Stimulated activated naive CD8-positive, alpha-beta T cell treated with anti-CD3 and anti-CD28 coated beads, Interleukin-15, Interleukin-2, amounts not matched to agents 100 U/mL and 50 U/mL, for 24 hours (primary cell): ENCODE results near the gene MTHFS.
"Not testable (repeated sequence)": the region's sequence is repeated elsewhere in the genome, so short reads cannot be mapped to it uniquely, and the experiment has no call there.

Experiments used
- ATAC-seq: fragments of 150-1000 bp; cut with Tn5 transposase; one replicate; pipeline ENCODE4 v1.10.0; 2021
- DNase-seq: peaks from one replicate; pipeline ENCODE4 v3.0.0; 2021

The MTHFS gene

GRCh38 chr15:79915776-79916501 is 19.1 kb upstream of the MTHFS start:
- DNase-seq, ATAC-seq: not testable (repeated sequence)

DNA sequence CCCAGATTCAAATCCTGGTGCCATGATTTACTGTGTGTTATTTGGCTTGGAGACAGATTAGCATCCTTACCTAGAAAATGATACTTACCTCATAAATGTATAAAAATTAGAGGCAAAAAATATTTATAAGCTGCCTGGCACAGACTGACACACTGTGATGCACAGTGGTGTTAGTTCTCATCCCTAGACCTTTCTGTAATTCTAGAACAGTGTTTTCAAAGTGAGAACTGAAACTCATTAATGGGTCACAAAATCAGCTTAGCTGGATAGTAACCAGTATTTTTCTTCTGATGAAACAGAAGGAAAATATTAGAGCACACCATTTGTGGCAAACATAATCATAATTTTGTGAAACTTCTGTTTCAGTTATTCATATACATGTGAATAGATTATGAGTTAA is 17.9 kb upstream of the MTHFS start:
- DNase-seq (no peak), ATAC-seq (no peak)

GRCh38 chr15:79909556-79910335 is 12.9 kb upstream of the MTHFS start:
- DNase-seq, ATAC-seq: not testable (repeated sequence)

DNA sequence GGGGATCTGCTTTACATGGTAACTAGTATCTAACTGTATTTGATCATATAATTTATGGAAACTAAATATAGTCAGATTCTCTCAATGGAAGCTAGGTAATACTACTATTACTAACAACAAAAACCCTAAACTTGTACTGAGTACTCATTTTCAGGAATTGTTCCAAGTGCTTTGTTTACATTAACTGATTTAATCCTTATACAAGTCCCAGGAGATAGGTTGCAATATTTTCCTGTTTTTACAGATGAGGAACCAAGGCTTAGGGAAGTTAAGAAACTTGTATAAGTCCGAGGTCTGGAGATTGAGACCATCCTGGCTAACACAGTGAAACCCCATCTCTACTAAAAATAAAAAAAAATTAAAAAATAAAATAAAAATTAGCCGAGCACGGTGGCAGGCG is 7.5 kb upstream of the MTHFS start:
- DNase-seq (no peak), ATAC-seq (no peak)

- DNase-seq (no peak), ATAC-seq (no peak)
Observed at GRCh38 chr15:79903626-79904025, 6.8 kb upstream of the MTHFS start.

- no peak for ATAC-seq
- DNase-seq, result no peak
Observed at GRCh38 chr15:79903144-79903543, 6.3 kb upstream of the MTHFS start.

DNA sequence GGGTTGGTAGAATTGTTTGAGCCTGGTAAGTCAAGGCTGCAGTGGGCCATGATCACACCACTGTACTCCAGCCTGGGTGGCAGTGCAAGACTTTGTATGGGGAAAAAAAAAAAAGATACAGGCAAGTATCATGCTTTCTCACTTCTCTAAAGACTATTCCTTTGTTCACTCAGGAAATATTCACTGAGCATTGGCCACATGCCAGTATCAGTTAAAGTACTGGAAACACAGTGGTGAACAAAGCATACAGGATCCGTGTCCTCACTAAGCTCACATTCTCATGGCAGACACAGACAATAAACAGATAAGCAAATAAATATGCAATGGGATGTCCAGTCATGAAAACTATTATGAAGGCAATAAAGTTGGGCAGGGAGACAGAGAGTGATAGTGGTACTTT is 5.1 kb upstream of the MTHFS start:
- no peak for ATAC-seq
- DNase-seq, result no peak

- ATAC-seq, DNase-seq: not testable (repeated sequence)
Observed at GRCh38 chr15:79900818-79901378, 4.1 kb upstream of the MTHFS start.

DNA sequence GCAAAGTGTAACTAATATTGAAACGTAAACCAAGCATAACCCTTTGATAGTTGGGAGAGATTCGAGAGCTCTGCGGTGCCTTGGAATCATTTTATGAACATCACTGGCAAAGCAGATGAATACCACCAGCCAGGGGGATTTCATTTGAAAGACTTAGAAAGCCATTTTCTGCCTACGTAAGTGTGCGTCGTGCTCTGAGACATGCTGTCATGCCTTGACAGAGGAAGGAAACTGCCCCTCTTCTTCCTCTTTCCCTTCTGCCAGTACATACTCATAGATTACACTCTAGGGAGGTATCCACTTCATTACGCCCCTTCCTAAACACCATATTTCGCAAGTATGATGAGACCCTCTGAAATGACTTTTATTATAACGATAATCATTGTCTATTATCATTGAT is 3.3 kb upstream of the MTHFS start:
- no peak for DNase-seq
- ATAC-seq, result no peak

GRCh38 chr15:79898786-79899185 is 2.0 kb upstream of the MTHFS start:
- DNase-seq, ATAC-seq: not testable (repeated sequence)

GRCh38 chr15:79898369-79898768 is 1.6 kb upstream of the MTHFS start:
- ATAC-seq (no peak), DNase-seq (no peak)

DNA sequence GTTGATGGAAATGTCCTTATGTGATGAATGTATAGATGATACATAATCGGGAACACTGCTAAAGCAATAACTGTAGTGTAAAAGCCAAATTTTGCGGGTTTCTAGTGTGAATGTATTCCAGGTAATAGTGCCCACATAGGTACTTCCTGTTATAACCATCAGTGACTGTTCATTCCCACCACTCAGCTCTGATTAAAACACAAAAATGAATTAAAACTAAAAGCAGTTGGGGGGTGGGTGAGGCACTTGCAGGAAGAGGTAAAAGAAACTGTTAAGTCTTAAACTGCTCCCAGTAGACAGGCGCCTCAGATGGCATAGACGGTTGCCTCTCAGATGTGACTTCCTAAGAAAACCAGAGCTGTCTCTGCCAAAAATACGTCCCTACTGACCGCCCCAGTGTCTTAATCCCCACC is 893 bp upstream of the MTHFS start:
- ATAC-seq, result peak; percentile 20
- peak; percentile 20 for DNase-seq

- ATAC-seq (no peak), DNase-seq (no peak)
Observed at GRCh38 chr15:79897380-79897678, 515 bp upstream of the MTHFS start.

- ATAC-seq (peak; percentile 3), DNase-seq (no peak)
Observed at GRCh38 chr15:79896131-79896633, 632 bp downstream of the MTHFS start.

GRCh38 chr15:79887054-79887930 is 9.5 kb downstream of the MTHFS start:
- DNase-seq, result no peak

GRCh38 chr15:79886124-79886523 is 10.7 kb downstream of the MTHFS start:
- ATAC-seq, result no peak
- DNase-seq, result no peak

More at GRCh38 chr15:79887054-79887930, 9.5 kb downstream of the MTHFS start:
- ATAC-seq, result no peak

DNA sequence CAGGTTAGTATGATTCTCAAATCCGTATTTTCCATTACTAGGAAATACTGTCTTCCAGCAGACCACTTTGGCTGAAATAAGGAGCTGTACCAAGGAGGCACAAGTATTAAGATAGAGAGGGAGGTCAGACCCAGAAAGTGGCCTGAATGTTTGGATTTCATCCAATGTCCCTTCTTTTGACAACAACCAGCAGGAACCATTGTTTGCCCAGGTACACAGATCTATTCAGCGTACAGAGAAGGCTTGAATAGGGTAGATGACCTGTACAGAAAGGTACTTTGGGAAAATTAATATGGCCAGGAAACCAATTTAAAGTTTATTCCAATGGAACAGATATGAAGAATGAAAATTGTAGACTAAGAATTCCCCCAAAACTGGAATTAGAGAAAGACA is 12.6 kb downstream of the MTHFS start:
- ATAC-seq (no peak), DNase-seq (no peak)

DNA sequence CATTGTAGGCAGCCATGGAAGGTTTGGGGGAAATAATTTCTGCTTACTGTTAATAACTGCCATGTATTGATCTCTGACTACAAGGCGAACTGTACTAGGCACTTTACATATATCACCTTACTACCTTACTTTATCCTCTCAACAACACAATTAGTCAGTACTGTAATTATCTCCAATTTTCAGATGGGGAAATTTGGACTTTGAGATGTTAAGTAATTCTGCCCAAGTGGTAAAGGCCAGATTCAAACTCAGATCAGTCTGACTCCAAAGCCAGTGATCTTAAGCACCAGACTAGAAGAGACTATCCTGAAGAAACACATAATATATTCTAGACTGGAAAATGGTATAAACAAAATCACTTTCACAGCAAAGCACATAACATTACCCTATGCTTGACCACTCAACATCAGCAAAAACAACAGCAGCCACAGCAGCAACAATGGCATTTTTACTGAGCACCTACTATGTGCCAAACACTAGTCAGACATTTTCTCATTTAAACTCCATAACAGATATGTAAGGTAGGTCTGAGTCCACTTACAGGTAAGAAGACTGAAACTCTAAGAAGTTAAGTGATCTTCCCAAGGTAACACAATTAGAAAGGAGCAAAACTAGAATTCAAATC is 13.1 kb downstream of the MTHFS start:
- no peak for ATAC-seq
- no peak for DNase-seq

DNA sequence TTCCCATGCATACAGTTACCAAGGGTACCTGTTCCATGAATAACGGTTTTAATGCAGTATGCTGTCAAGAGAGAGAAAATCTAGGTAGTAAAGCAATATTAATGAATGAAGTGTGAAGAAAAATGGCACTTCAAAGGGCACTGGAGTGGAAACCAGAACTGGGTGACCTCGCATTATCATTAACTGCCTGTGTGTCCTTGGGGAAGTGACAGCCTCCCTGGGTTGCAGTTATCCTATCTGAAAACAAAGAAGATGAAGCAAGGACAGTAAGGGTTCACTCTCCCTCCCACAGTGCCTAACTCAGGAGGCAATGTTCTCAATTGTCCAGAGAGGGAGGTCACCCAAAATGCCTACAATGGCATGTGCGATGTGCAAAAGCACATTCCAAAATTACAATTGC is 15.1 kb downstream of the MTHFS start:
- ATAC-seq, result no peak

GRCh38 chr15:79881254-79881653 is 15.6 kb downstream of the MTHFS start:
- DNase-seq (no peak), ATAC-seq (no peak)

More for the DNA sequence above, 15.1 kb downstream of the MTHFS start:
- DNase-seq, result no peak

GRCh38 chr15:79878078-79878705 is 18.6 kb downstream of the MTHFS start:
- ATAC-seq, result no peak

More at GRCh38 chr15:79878078-79878705, 18.6 kb downstream of the MTHFS start:
- DNase-seq, result no peak
